Loucy (cell line): ENCODE data around the gene ING5.

ENCODE experiments used
- EZH2phosphoT487 ChIP-seq: fragments of 200-600 bp; IDR thresholded peaks from 2 replicates; pipeline ENCODE4 v1.6.1; 2018; ENCODE audit warnings: antibody characterized with exemption, mild to moderate bottlenecking, moderate library complexity, borderline replicate concordance
- TF ChIP-seq, protein P1 (sequence below): fragments of 200-600 bp; sonication (generic); conservative IDR thresholded peaks from 2 replicates; pipeline ENCODE4 v1.5.1; 2014; ENCODE audit warnings: mild to moderate bottlenecking, antibody characterized with exemption, low read length

GRCh38 chr2:241776336-241777169 is 74.7 kb downstream of the ING5 start, which contains the start of gene GAL3ST2:
- TF ChIP-seq, protein P1, sequence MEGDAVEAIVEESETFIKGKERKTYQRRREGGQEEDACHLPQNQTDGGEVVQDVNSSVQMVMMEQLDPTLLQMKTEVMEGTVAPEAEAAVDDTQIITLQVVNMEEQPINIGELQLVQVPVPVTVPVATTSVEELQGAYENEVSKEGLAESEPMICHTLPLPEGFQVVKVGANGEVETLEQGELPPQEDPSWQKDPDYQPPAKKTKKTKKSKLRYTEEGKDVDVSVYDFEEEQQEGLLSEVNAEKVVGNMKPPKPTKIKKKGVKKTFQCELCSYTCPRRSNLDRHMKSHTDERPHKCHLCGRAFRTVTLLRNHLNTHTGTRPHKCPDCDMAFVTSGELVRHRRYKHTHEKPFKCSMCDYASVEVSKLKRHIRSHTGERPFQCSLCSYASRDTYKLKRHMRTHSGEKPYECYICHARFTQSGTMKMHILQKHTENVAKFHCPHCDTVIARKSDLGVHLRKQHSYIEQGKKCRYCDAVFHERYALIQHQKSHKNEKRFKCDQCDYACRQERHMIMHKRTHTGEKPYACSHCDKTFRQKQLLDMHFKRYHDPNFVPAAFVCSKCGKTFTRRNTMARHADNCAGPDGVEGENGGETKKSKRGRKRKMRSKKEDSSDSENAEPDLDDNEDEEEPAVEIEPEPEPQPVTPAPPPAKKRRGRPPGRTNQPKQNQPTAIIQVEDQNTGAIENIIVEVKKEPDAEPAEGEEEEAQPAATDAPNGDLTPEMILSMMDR: no peak
- TF ChIP-seq EZH2phosphoT487: no peak
